ENCODE results near the gene TANGO2. TPM values are rescaled to one million over a fixed set of nuclear protein-coding genes. Genes with fewer than 3 reads are reported as not detected.

The TANGO2 gene
- total RNA-seq, 1 experiment from 2014 or later, result 13.9 TPM

DNA sequence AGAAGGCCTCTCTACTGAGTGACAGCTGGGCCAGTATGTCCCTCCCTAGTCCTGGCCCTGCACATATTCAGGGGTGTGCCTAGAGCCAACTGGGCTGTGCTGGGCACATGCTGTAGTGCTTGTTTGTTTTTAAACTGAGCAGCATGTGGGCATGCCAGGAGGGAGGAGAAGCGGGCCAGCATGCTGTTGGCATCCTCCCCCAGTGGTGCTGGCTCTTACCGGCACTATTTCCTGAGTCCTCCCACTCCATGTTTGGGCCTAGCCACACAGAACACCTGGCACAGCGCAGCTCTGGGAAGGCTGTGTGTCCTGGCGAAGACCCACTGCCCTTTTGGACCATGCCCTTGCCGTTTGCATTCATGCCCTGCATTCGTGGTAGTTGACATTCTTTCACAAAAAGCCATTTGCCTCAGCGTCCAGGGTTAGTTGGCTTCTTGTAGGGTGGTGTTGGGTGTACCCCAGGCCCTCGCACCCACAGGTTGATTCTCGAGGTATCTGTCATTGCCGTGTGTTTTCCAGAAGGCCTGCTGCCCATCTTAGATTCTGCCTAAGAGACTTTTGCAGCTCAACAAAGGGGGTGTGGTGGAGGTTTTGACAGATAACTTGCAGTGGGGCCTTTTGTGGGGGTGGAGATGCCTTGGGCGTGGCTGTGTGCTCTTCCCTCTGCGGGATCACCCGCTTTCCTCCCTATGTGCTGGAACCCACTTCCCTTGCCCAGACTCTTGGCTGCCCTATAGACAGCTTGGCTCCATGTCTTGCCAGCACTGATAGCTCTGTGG is 72.7 kb downstream of the TANGO2 start:
- TF ChIP-seq, protein P1, sequence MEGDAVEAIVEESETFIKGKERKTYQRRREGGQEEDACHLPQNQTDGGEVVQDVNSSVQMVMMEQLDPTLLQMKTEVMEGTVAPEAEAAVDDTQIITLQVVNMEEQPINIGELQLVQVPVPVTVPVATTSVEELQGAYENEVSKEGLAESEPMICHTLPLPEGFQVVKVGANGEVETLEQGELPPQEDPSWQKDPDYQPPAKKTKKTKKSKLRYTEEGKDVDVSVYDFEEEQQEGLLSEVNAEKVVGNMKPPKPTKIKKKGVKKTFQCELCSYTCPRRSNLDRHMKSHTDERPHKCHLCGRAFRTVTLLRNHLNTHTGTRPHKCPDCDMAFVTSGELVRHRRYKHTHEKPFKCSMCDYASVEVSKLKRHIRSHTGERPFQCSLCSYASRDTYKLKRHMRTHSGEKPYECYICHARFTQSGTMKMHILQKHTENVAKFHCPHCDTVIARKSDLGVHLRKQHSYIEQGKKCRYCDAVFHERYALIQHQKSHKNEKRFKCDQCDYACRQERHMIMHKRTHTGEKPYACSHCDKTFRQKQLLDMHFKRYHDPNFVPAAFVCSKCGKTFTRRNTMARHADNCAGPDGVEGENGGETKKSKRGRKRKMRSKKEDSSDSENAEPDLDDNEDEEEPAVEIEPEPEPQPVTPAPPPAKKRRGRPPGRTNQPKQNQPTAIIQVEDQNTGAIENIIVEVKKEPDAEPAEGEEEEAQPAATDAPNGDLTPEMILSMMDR (IDR thresholded peaks at IDR 0.05; ENCODE audit: unreplicated experiment), result no peak
- ChIA-PET CTCF (interaction anchor here (0.6 to 0.9 kb wide), 2 partner anchors 64 to 515 kb away, joined by 3 to 4 read pairs; no protein-coding TSS in a partner anchor), POLR2A (no interaction called here)
- DNase-seq (ENCODE audit: unreplicated experiment), result no peak
- Mint-ChIP-seq H3K4me3 (ENCODE audit: unreplicated experiment) (no peak overlapping the region), H3K9me3 (ENCODE audit: unreplicated experiment) (no peaks in the 10 kb centered on the region), H3K27ac (ENCODE audit: low read depth, unreplicated experiment) (no peak overlapping the region), H3K36me3 (ENCODE audit: insufficient read depth, unreplicated experiment) (peaks cover 88% of the 10 kb centered on the region), H3K27me3 (ENCODE audit: insufficient read depth, unreplicated experiment) (no peaks in the 10 kb centered on the region), H3K4me1 (ENCODE audit: insufficient read depth, unreplicated experiment) (no peaks in the 10 kb centered on the region)
- intact Hi-C loops (cut with micrococcal nuclease), result no loop called here
- no TSS peak for BruUV-seq (replicated peaks)

DNA sequence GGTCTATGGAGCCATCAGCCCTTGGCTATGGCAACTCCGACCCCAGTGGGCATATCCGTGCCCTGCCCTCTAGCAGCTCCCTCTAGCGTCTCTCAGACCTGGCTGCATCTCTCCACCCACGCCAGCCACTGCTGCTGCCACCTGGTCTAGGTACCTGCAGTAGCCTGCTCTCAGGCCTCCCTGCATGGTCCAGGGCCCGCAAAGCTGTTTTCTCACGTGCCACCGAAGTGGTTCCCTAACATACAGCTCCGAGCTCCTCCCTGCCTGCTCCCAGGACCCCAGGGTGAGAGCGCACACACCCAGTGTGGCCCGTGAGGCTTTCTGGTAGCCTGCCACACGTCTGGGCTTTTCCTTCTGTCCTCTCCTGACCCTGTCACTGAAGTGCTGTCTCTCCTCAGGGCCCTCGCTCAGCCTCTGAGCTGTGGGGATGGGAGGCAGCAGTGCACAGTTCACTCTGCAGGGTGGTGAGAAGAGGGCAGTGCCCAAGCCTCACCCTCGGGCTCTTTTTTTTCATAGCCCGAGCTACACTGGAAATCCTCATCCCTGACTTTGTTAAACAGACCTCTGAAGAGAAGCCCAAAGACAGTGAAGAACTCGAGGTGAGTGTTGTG is 73.4 kb downstream of the TANGO2 start:
- Mint-ChIP-seq H3K36me3 (ENCODE audit: insufficient read depth, unreplicated experiment) (peaks cover 81% of the 10 kb centered on the region), H3K27me3 (ENCODE audit: insufficient read depth, unreplicated experiment) (no peaks in the 10 kb centered on the region), H3K4me1 (ENCODE audit: insufficient read depth, unreplicated experiment) (no peaks in the 10 kb centered on the region), H3K4me3 (ENCODE audit: unreplicated experiment) (no peak overlapping the region), H3K27ac (ENCODE audit: low read depth, unreplicated experiment) (no peak overlapping the region), H3K9me3 (ENCODE audit: unreplicated experiment) (no peaks in the 10 kb centered on the region)
- intact Hi-C loops (cut with micrococcal nuclease), result no loop called here
- DNase-seq (ENCODE audit: unreplicated experiment), result no peak
- ChIA-PET POLR2A (interaction anchor here (0.5 kb wide), 1 partner anchor 24 kb away, joined by 3 read pairs; no protein-coding TSS in a partner anchor), CTCF (interaction anchor here (0.5 to 0.9 kb wide), 3 partner anchors 14 to 514 kb away, joined by 3 to 4 read pairs (median 3); no protein-coding TSS in a partner anchor)
- TF ChIP-seq, protein P1 (IDR thresholded peaks at IDR 0.05; ENCODE audit: unreplicated experiment), result no peak
- BruUV-seq (replicated peaks), result no TSS peak

DNA sequence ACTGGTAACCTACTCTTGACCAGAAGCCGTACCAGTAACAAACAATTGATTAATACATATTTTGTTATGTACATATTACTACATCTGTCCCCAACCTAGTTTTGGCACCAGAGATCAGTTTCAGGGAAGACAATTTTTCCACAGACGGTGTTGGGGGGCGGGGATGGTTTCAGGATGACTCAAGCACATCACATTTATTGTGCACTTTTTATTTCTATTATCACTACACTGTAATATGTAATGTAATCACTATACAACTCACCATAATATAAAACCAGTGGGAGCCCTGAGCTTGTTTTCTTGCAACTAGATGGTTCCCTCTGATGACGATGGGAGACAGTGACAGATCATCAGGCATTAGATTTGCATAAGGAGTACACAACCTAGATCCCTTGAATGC is 74.6 kb downstream of the TANGO2 start:
- Mint-ChIP-seq H3K36me3 (ENCODE audit: insufficient read depth, unreplicated experiment) (peaks cover 80% of the 10 kb centered on the region), H3K9me3 (ENCODE audit: unreplicated experiment) (no peaks in the 10 kb centered on the region), H3K27me3 (ENCODE audit: insufficient read depth, unreplicated experiment) (no peaks in the 10 kb centered on the region), H3K27ac (ENCODE audit: low read depth, unreplicated experiment) (no peak overlapping the region), H3K4me3 (ENCODE audit: unreplicated experiment) (no peak overlapping the region), H3K4me1 (ENCODE audit: insufficient read depth, unreplicated experiment) (no peaks in the 10 kb centered on the region)
- POLR2A ChIA-PET, result interaction anchor here (1.1 to 1.6 kb wide), 2 partner anchors 13 to 16 kb away, joined by 4 to 5 read pairs; partner anchors contain the start of gene DGCR8
- DNase-seq (ENCODE audit: unreplicated experiment), result no peak
- CTCF ChIA-PET, result no interaction called here
- intact Hi-C loops (cut with micrococcal nuclease), result no loop called here
- TF ChIP-seq, protein P1 (IDR thresholded peaks at IDR 0.05; ENCODE audit: unreplicated experiment), result no peak
- no TSS peak for BruUV-seq (replicated peaks)

DNA sequence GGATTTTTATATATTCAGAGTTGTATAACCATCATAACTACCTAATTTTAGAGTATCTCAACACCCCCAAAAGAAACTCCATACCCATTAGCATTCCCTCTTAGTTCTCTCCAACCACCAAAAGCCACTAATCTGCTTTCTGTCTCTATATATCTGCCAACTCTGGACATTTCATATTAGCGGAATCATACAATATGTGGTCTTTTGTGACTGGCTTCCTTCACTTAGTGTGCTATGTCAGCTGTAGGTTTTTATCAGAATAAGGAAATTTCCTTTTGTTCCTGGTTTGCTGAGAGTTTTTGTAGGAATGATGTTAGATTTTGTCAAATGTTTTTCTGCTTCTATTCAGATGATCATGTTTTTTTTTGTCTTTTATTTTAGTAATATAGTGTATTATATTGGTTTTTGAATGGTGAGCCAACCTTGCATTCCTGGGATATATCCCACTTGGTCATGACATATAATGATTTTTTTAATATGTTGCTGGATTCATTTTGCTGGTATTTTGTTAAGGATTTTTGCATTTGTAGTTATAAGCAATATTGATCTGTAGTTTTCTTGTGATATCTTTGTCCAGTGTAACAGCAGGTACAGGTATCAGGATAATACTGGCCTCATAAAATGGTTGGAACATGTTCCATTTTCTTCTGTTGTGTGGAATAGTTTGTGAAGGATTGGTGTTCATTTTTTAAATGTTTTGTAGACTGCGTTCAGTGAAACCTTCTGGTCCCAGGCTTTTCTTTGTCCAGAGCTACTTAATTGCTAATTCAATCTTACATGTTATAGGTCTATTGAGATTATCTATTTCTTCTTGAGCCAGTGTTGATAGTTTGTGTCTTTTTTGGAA is 75.9 kb downstream of the TANGO2 start:
- TF ChIP-seq, protein P1 (IDR thresholded peaks at IDR 0.05; ENCODE audit: unreplicated experiment), result no peak
- Mint-ChIP-seq H3K27ac (ENCODE audit: low read depth, unreplicated experiment) (no peak overlapping the region), H3K36me3 (ENCODE audit: insufficient read depth, unreplicated experiment) (peaks cover 77% of the 10 kb centered on the region), H3K27me3 (ENCODE audit: insufficient read depth, unreplicated experiment) (no peaks in the 10 kb centered on the region), H3K4me3 (ENCODE audit: unreplicated experiment) (no peak overlapping the region), H3K9me3 (ENCODE audit: unreplicated experiment) (no peaks in the 10 kb centered on the region), H3K4me1 (ENCODE audit: insufficient read depth, unreplicated experiment) (no peaks in the 10 kb centered on the region)
- intact Hi-C loops (cut with micrococcal nuclease), result no loop called here
- DNase-seq (ENCODE audit: unreplicated experiment), result no peak
- ChIA-PET CTCF (no interaction called here), POLR2A (interaction anchor here (0.7 to 1.6 kb wide), 2 partner anchors 12 to 34 kb away, joined by 3 to 5 read pairs; no protein-coding TSS in a partner anchor)
- BruUV-seq (replicated peaks), result no TSS peak
